ENCODE measurements around the gene STT3B.

- no peak for TF ChIP-seq POLR2AphosphoS5 (IDR thresholded peaks at IDR 0.05; ENCODE audit: low read depth, low read length)
- TF ChIP-seq TAF1 (IDR thresholded peaks at IDR 0.05; ENCODE audit: borderline replicate concordance, insufficient read depth, low read length): no peak
- TF ChIP-seq REST (IDR thresholded peaks at IDR 0.05; ENCODE audit: insufficient read depth in 1 of 2, low read depth in 2 of 2, low read length in 2 of 2): no peak
Measured at GRCh38 chr3:31525532-31525931, 7.2 kb upstream of the STT3B start.

All from PFSK-1 (cell line).